Stimulated activated CD4-positive, alpha-beta T cell treated with anti-CD3 and anti-CD28 coated beads, TNF-alpha, amount 100 ng/mL, for 48 hours (primary cell): ENCODE results near the gene HHAT.
A peak's percentile ranks its signal among the peaks of the same experiment; 100 is the strongest.
"Not testable (repeated sequence)": the region's sequence is repeated elsewhere in the genome, so short reads cannot be mapped to it uniquely, and the experiment has no call there.

Experiments used
- DNase-seq, 3 donors: peaks; one replicate each; pipeline ENCODE4 v3.0.0-alpha.2; 2020; ENCODE audit warnings: low read depth in 3 of 3

Gene HHAT

GRCh38 chr1:210313921-210314320, 14.8 kb upstream of the HHAT start:
- DNase-seq, result no peak

- DNase-seq, result no peak
These were observed 13.2 kb upstream of the HHAT start for GRCh38 chr1:210315529-210315928.

GRCh38 chr1:210321131-210321530, 7.6 kb upstream of the HHAT start:
- DNase-seq, result no peak

- no peak for DNase-seq
These were observed 7.2 kb upstream of the HHAT start for GRCh38 chr1:210321552-210321951.

GRCh38 chr1:210323957-210324356, 4.7 kb upstream of the HHAT start:
- no peak for DNase-seq

GRCh38 chr1:210325026-210325670, 3.6 kb upstream of the HHAT start:
- DNase-seq, result no peak

GRCh38 chr1:210328032-210328745, 513 bp upstream of the HHAT start:
- DNase-seq, result no peak

- no peak for DNase-seq
These were observed 1.7 kb downstream of the HHAT start for GRCh38 chr1:210330279-210330866.

- no peak for DNase-seq
These were observed 3.5 kb downstream of the HHAT start for GRCh38 chr1:210332233-210332632.

- DNase-seq, result peak; percentile 43 to 64 (median 52)
These were observed 4.2 kb downstream of the HHAT start for GRCh38 chr1:210332719-210333398.

GRCh38 chr1:210335001-210335400, 6.3 kb downstream of the HHAT start:
- DNase-seq, result no peak

GRCh38 chr1:210336362-210336761, 7.7 kb downstream of the HHAT start:
- no peak for DNase-seq

- DNase-seq, result no peak
These were observed 10.8 kb downstream of the HHAT start for GRCh38 chr1:210339500-210339899.

- DNase-seq, result no peak
These were observed 11.6 kb downstream of the HHAT start for GRCh38 chr1:210340311-210340710.

GRCh38 chr1:210340841-210341240, 12.1 kb downstream of the HHAT start:
- DNase-seq, result no peak

GRCh38 chr1:210342986-210343780, 14.5 kb downstream of the HHAT start:
- DNase-seq, result no peak

GRCh38 chr1:210344706-210345105, 16.0 kb downstream of the HHAT start:
- no peak for DNase-seq

GRCh38 chr1:210347112-210347511, 18.4 kb downstream of the HHAT start:
- DNase-seq, result no peak

GRCh38 chr1:210351496-210351895, 22.8 kb downstream of the HHAT start:
- no peak for DNase-seq

GRCh38 chr1:210352575-210352974, 23.9 kb downstream of the HHAT start:
- DNase-seq, result no peak

- DNase-seq, result not testable (repeated sequence)
These were observed 25.6 kb downstream of the HHAT start for GRCh38 chr1:210354305-210354704.

GRCh38 chr1:210358626-210359025, 29.9 kb downstream of the HHAT start:
- no peak for DNase-seq
